ENCODE results near the gene ACTBL2.

The ACTBL2 gene

DNA sequence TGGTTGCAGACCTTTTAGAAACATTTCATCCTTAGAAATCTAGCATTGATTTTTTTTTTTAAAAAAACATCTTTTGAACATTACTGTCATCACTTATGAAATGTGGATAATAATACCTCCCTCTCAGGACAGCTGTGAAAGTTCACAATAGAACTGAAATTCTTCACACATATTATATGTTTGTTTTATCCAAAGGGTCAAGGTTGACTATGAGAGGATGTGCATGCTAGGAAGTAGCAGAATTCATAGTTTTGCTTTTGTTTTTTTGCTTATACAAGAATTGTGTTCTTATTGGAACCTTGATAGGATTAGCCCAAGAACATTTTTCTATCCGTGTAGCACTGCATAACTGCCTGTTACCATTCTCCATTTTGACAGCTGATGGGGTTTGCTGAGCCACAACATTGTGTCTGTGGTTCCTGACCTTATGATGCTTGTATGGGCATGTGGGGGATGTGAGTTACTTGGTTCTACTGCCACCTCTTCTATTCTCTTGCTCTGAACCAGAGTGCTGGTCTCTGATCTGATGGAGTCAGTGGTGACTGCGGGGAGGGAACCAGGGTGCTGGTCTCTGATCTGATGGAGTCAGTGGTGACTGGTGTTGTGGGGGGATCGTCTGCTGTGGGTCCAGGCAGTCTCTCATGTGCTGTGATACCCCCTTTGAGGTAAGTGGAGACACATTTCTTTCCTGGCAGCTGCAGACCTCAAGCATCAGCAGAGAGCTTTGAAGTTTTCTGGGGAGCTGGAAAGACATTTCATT lies 27.1 kb upstream of the ACTBL2 start:
- TF ChIP-seq CTCF (IDR thresholded peaks at IDR 0.05), result no peak

DNA sequence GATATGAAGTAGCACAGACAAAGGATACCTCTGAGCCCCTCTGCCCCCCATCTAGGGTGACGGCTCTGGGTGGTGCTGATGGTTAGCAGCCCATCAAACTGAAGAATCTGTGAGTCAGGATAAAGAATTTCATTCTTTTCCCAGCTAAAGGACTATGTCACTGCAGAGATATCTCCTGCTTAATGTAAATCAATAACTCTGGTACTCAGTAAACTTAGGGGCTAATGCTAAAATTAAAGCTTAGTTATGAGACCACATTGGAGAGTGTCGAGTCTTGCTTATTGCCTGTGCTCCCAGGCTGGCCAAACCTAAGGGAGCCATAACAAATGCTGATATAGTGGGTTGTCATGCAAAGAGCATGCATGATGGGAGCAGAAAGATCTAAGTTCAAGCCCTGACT lies 25.6 kb upstream of the ACTBL2 start:
- no peak for TF ChIP-seq CTCF (IDR thresholded peaks at IDR 0.05)

DNA sequence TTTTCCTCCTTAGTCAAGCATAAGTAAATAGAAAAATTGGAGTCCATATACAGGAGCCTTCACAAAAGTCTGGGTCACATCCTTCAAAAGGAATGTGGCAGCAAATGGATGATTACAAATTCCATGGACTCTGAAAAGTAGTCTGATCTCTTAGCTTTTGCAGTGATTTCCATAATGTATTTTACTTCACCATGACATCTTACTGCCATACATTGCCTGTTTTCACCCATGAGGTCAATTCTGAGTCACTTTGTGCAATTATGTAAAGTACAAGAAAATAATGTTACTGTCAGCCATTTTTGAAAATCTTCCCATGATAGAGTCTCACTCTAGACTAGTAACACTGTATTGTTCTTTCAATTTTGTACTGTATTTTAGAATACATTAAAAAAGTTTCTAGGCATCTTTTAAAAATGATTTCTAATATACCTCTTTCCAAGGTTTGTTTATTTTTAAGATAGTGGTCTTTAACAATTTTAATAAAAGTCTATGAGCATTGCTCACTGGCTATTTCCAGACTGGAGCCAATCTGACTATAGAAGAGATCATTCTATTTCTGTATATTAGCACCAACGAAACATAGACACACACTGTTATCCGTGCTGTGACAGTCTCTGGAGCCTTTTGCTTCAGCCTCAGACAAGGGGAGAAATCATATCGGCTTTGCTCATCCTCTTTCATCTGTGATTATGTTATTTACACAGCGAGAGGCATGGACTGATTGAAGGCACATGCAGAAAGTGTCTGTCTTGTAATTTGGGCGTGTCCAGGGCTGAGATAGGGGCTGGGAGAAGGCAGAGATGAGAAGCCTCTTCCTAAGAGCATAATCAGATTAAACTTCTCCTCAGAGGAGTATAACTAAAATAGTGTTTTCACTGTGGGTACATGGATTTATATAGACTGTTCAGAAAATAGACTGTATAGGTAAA lies 22.9 kb upstream of the ACTBL2 start:
- TF ChIP-seq CTCF (IDR thresholded peaks at IDR 0.05), result no peak

DNA sequence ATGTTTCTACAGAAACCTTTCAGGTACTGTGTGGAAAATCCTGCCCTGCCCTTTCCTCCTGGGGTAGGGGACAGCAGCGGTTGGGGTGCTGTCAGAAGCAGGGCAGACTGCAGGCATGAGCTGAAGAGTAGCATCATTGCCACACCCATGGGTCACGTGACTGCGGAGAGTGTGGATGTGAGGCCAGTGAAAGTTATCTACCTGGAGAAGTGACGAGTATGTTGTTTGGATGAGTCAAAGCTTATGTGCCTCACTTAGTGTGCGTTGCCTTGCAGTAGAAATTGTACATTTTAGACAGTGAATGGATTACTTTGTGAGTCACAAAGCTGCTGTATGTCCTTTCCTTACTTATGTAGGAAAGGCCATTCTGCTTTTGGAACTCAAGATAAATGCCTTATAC lies 21.7 kb upstream of the ACTBL2 start:
- no peak for TF ChIP-seq CTCF (IDR thresholded peaks at IDR 0.05)

DNA sequence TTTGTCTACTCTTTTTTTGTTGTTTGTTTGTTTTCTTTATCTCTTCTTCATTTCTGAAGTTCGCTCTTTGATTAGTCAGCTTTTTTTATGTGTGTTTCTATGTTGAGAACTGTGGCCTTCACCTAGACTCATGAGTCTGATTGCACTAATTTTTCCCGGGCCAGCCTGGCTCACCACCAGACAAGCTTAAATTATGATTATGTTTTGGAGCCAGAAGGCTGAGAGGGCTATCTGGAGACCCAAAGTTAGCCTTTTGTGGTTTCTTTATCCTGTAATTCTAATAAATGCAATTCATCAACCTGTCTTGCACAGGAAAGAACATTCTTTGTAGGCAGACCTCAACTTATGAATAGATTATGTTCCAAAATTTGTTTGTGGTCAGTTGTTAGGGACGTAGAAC lies 20.8 kb upstream of the ACTBL2 start:
- TF ChIP-seq CTCF (IDR thresholded peaks at IDR 0.05), result no peak

DNA sequence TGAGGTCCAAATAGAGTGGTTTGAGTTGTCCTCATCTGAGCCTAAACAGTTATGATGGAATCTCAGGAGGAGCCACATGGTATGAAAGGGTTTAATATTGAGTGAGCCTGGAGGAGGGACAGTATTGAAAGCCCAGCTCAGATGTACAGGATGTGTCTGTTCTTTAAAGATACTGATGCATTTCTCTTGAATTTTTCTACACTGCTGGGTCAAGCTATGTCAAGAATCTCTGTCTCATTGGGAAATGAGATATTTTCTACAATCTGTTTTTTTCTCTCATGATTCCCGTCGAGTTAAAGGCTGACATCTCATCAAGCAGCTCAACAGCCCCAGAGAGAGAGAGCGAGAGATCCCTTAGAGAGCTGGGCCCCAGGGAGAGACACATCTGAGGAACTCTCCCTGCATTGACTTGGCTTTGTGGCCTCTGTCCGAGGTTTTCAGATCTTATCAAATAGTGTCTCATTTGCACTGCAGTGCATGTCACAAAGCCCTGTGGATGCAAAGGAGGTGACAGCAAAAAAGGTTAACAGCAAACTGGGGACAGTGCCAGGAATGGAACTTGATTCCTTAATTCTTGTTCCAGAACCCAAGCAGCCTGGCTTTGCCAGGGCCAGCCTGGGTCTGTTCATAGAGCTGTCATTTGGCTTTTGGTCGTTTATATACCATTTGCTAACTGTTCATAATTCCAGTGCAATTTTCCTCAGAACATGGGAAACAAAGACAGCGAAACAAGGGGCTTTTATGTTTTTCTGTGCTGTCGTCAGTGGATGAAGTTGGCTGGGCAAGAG lies 19.0 kb upstream of the ACTBL2 start:
- no peak for TF ChIP-seq CTCF (IDR thresholded peaks at IDR 0.05)

All from LNCAP (cell line).